Thyroid gland (tissue), 4 donors: ENCODE data around the gene PNPLA6.

Source experiments
- POLR2A ChIP-seq, 2 donors: fragments of 450-650 bp; IDR thresholded peaks; one replicate each; pipeline ENCODE4 v1.6.1; 2017; ENCODE audit warnings: antibody characterized with exemption in 2 of 2, mild to moderate bottlenecking in 2 of 2, moderate library complexity in 1 of 2
- TF ChIP-seq, protein P1 (sequence below), 6 experiments: fragments of 200-600 bp in 3 of 6; fragments of 450-650 bp in 3 of 6; sonication (generic) in 3 of 6; IDR thresholded peaks; one replicate each; pipeline ENCODE4 v1.5.1; 2016 to 2019; ENCODE audit warnings: antibody characterized with exemption in 6 of 6, mild to moderate bottlenecking in 2 of 6, inconsistent platforms in 1 of 6, moderate library complexity in 1 of 6

DNA sequence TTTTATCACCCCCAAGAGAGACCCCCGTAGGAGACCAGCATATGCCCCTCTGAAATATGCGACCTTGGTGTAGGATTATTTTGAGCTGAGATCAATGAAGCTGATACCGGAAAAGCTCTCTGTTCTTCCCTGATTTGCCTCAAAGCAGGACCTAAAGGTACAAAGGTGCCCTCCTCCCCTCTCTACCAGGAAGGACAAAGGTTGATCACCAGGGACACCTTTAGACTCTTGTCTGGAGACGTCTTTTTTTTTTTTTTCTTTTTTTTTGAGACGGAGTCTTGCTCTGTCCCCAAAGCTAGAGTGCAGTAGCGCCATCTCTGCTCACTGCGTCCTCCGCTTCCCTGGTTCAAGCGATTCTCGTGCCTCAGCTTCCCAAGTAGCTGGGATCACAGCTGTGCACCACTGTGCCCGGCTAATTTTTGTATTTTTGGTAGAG lies 45.9 kb upstream of the PNPLA6 start:
- TF ChIP-seq, protein P1, sequence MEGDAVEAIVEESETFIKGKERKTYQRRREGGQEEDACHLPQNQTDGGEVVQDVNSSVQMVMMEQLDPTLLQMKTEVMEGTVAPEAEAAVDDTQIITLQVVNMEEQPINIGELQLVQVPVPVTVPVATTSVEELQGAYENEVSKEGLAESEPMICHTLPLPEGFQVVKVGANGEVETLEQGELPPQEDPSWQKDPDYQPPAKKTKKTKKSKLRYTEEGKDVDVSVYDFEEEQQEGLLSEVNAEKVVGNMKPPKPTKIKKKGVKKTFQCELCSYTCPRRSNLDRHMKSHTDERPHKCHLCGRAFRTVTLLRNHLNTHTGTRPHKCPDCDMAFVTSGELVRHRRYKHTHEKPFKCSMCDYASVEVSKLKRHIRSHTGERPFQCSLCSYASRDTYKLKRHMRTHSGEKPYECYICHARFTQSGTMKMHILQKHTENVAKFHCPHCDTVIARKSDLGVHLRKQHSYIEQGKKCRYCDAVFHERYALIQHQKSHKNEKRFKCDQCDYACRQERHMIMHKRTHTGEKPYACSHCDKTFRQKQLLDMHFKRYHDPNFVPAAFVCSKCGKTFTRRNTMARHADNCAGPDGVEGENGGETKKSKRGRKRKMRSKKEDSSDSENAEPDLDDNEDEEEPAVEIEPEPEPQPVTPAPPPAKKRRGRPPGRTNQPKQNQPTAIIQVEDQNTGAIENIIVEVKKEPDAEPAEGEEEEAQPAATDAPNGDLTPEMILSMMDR (IDR thresholded peaks at IDR 0.05) = no peak
- TF ChIP-seq POLR2A (IDR thresholded peaks at IDR 0.05) = no peak
